H1 (cell line): Measurements from ENCODE around the gene TMEM220. TPM values are rescaled to one million over a fixed set of nuclear protein-coding genes. Genes with fewer than 3 reads are reported as not detected.
"Not testable (repeated sequence)": the region's sequence is repeated elsewhere in the genome, so short reads cannot be mapped to it uniquely, and the experiment has no call there.

Experiments used
- CTCF ChIA-PET: fragments of 300-600 bp; sonication (Branson Sonifier 250); formaldehyde crosslinking; loops from one replicate; lab custom pipeline; 2021; ENCODE audit not compliant: partially characterized antibody; lab: Charles Lee
- POLR2A ChIA-PET: fragments of 300-600 bp; sonication (Branson Sonifier 250); formaldehyde crosslinking; loops from one replicate; lab custom pipeline; 2021; ENCODE audit warnings: inconsistent platforms; ENCODE audit not compliant: partially characterized antibody; lab: Charles Lee
- DNase-seq, 2 experiments: peaks; one replicate each; pipeline versions ENCODE4 v3.0.0 to v3.0.0-alpha.2; 2010 to 2022; ENCODE audit warnings: low spot score in 2 of 2, low read depth in 1 of 2, mixed read lengths in 1 of 2
- FAIRE-seq: peaks from 2 replicates; lab custom pipeline; 2011; peaks lifted over from hg19 to GRCh38; lab: Jason Lieb, UNC
- H2AFZ ChIP-seq: 2 replicates; pipeline ENCODE4 v1.8.1; 2012; ENCODE audit warnings: low read length, inconsistent platforms
- H2AK5ac ChIP-seq: 2 replicates; pipeline ENCODE4 v1.6.1; 2013; ENCODE audit warnings: low read depth, low read length
- H2BK120ac ChIP-seq: replicated peaks from 2 replicates; pipeline ENCODE3; 2013; ENCODE audit warnings: low read depth, low read length, inconsistent platforms
- H2BK12ac ChIP-seq: 2 replicates; pipeline ENCODE4 v1.6.1; 2013; ENCODE audit warnings: low read depth, low read length
- H2BK15ac ChIP-seq: 2 replicates; pipeline ENCODE4 v1.6.1; 2013; ENCODE audit warnings: low read length
- H2BK20ac ChIP-seq: 2 replicates; pipeline ENCODE4 v1.6.1; 2013; ENCODE audit warnings: low read length
- H2BK5ac ChIP-seq: 2 replicates; pipeline ENCODE4 v1.6.1; 2013; ENCODE audit warnings: low read depth, low read length
- H3K14ac ChIP-seq: 2 replicates; pipeline ENCODE4 v1.6.1; 2013; ENCODE audit warnings: inconsistent platforms; ENCODE audit not compliant: insufficient read length
- H3K18ac ChIP-seq: 2 replicates; pipeline ENCODE4 v1.6.1; 2013; ENCODE audit warnings: low read length; ENCODE audit errors: extremely low read depth
- H3K23ac ChIP-seq: 2 replicates; pipeline ENCODE4 v1.6.1; 2013; ENCODE audit warnings: inconsistent platforms; ENCODE audit not compliant: insufficient read length
- H3K23me2 ChIP-seq: 2 replicates; pipeline ENCODE4 v1.6.1; 2013; ENCODE audit warnings: low read depth, low read length
- H3K27ac ChIP-seq: 2 replicates; pipeline ENCODE4 v1.6.1; 2011; ENCODE audit warnings: low read depth, low read length, inconsistent platforms
- H3K27me3 ChIP-seq, 4 experiments: replicated peaks in 1 of 4; 1 replicate in 1 of 4; 2 replicates in 3 of 4; pipeline versions ENCODE4 v1.6.1 to v1.8.1; 2011 to 2013; ENCODE audit warnings: low read length in 3 of 4, mild to moderate bottlenecking in 3 of 4, inconsistent platforms in 2 of 4, mixed read lengths in 2 of 4, moderate library complexity in 1 of 4; ENCODE audit not compliant: control insufficient read depth in 3 of 4, insufficient read depth in 3 of 4; ENCODE audit errors: extremely low read depth in 1 of 4
- H3K36me3 ChIP-seq, 4 experiments: 2 replicates each; pipeline versions ENCODE4 v1.6.1 to v1.8.1; 2011 to 2013; ENCODE audit warnings: mild to moderate bottlenecking in 4 of 4, low read length in 3 of 4, moderate library complexity in 2 of 4, control low read depth in 1 of 4, inconsistent platforms in 1 of 4; ENCODE audit not compliant: insufficient read depth in 4 of 4, control insufficient read depth in 2 of 4
- H3K4ac ChIP-seq: replicated peaks from 2 replicates; pipeline ENCODE3; 2013; ENCODE audit warnings: low read length, low read depth, mixed read lengths, inconsistent platforms; ENCODE audit not compliant: insufficient read length
- H3K4me1 ChIP-seq, 4 experiments: replicated peaks in 1 of 4; 1 replicate in 1 of 4; 2 replicates in 3 of 4; pipeline versions ENCODE4 v1.6.1 to v1.8.1; 2011 to 2013; ENCODE audit warnings: low read length in 3 of 4, inconsistent platforms in 2 of 4, mixed read lengths in 1 of 4; ENCODE audit not compliant: insufficient read depth in 4 of 4, control insufficient read depth in 3 of 4
- H3K4me2 ChIP-seq, 2 experiments: 2 replicates each; pipeline versions ENCODE4 v1.6.1 to v1.8.1; 2011 to 2013; ENCODE audit warnings: low read depth in 2 of 2, low read length in 2 of 2, control low read depth in 1 of 2, inconsistent platforms in 1 of 2, mild to moderate bottlenecking in 1 of 2; ENCODE audit not compliant: insufficient read depth in 1 of 2
- H3K4me3 ChIP-seq, 4 experiments: fragments of 200-600, 300-600 bp in 1 of 4; sonication (generic), shearing (Covaris generic), sonication (Bioruptor Twin) in 1 of 4; 2 replicates each; pipeline versions ENCODE4 v1.5.1 to v1.8.1; 2011 to 2016; ENCODE audit warnings: low read length in 4 of 4, low read depth in 3 of 4, control low read depth in 2 of 4, inconsistent platforms in 2 of 4, mild to moderate bottlenecking in 2 of 4, mixed read lengths in 1 of 4, moderate library complexity in 1 of 4; ENCODE audit not compliant: insufficient read depth in 2 of 4; ENCODE audit errors: extremely low read depth in 1 of 4
- H3K56ac ChIP-seq: replicated peaks from 2 replicates; pipeline ENCODE3; 2013; ENCODE audit warnings: low read depth, mild to moderate bottlenecking, mixed read lengths, low read length, inconsistent platforms; ENCODE audit not compliant: insufficient read length
- H3K79me1 ChIP-seq: 2 replicates; pipeline ENCODE4 v1.6.1; 2013; ENCODE audit warnings: low read depth, low read length, control low read depth
- H3K79me2 ChIP-seq, 2 experiments: 2 replicates each; pipeline versions ENCODE4 v1.6.1 to v1.8.1; 2012 to 2013; ENCODE audit warnings: low read length in 2 of 2, mild to moderate bottlenecking in 2 of 2, inconsistent platforms in 1 of 2; ENCODE audit not compliant: insufficient read depth in 2 of 2, control insufficient read depth in 1 of 2
- H3K9ac ChIP-seq, 4 experiments: replicated peaks in 1 of 4; 1 replicate in 1 of 4; 2 replicates in 3 of 4; pipeline versions ENCODE4 v1.6.1 to v1.8.1; 2011 to 2013; ENCODE audit warnings: low read depth in 3 of 4, low read length in 3 of 4, control low read depth in 2 of 4, mild to moderate bottlenecking in 2 of 4, moderate library complexity in 2 of 4, inconsistent platforms in 1 of 4; ENCODE audit errors: extremely low read depth in 1 of 4
- H3K9me3 ChIP-seq, 2 experiments: 2 replicates each; pipeline versions ENCODE4 v1.6.1 to v1.8.1; 2012 to 2013; ENCODE audit warnings: mild to moderate bottlenecking in 2 of 2, moderate library complexity in 2 of 2, control low read depth in 1 of 2, inconsistent platforms in 1 of 2, low read depth in 1 of 2, low read length in 1 of 2, mixed read lengths in 1 of 2; ENCODE audit not compliant: insufficient read depth in 2 of 2
- H4K20me1 ChIP-seq, 2 experiments: replicated peaks in 1 of 2; 2 replicates each; pipeline versions ENCODE3 to v1.8.1; 2011 to 2013; ENCODE audit warnings: inconsistent platforms in 2 of 2, low read length in 2 of 2, mild to moderate bottlenecking in 1 of 2; ENCODE audit not compliant: insufficient read depth in 2 of 2, control insufficient read depth in 1 of 2
- H4K5ac ChIP-seq: 2 replicates; pipeline ENCODE4 v1.6.1; 2013; ENCODE audit warnings: low read length, low read depth, mixed read lengths, inconsistent platforms; ENCODE audit not compliant: insufficient read length
- H4K8ac ChIP-seq: 2 replicates; pipeline ENCODE4 v1.8.0; 2013; ENCODE audit warnings: mild to moderate bottlenecking, moderate library complexity, low read length, inconsistent platforms; ENCODE audit not compliant: insufficient read depth; ENCODE audit errors: extremely low read depth
- H4K91ac ChIP-seq: replicated peaks from 2 replicates; pipeline ENCODE3; 2013; ENCODE audit warnings: low read length, mixed read lengths, inconsistent platforms; ENCODE audit not compliant: insufficient read length
- WGBS, 2 experiments: shearing (Covaris generic) in 1 of 2; methylation state at CpG; one replicate each; pipeline versions ENCODE4 v1.1.6 to v1.1.7; 2013 to 2015; ENCODE audit warnings: low lambda C conversion rate in 2 of 2, mixed read lengths in 2 of 2, inconsistent platforms in 1 of 2, low coverage in 1 of 2, missing lambda C conversion rate in 1 of 2; ENCODE audit not compliant: insufficient replicate concordance in 2 of 2, insufficient coverage in 1 of 2, insufficient read length in 1 of 2; ENCODE audit errors: extremely low coverage in 1 of 2, missing lambda C conversion rate in 1 of 2; 5-methylcytosine and 5-hydroxymethylcytosine counted together
- polyA plus RNA-seq, 7 experiments: library from polyadenylated mRNA; depleted of rRNA in 3 of 7; stranded (reverse) in 5 of 7; unstranded in 2 of 7; fragments of >200 nt in 5 of 7; fragments of 200-250 nt in 2 of 7; gene quantifications; 1 replicate in 5 of 7; 2 replicates in 1 of 7; 4 replicates in 1 of 7; pipeline versions ENCODE4 v1.2.1 to v1.2.3, GENCODE V29; 2011 to 2013; ENCODE audit warnings: missing spikeins in 2 of 7, mixed read lengths in 2 of 7
- total RNA-seq: library from RNA; stranded (reverse); fragmentation: NEBNext Ultra II Directional; extraction: Animal tissue kit (Norgen Biotek cat#: 25700); gene quantifications from 2 replicates; pipeline ENCODE4 v1.2.1, GENCODE V29; 2021

TMEM220 gene
- total and polyA plus RNA-seq, 2 of the 8 experiments (the other 6 are each of a cell fraction or from before 2014, with no cell fraction given), result 3.8 to 4.1 TPM

- ChIA-PET POLR2A (interaction anchor here (1.0 to 2.2 kb wide), 5 partner anchors 10 to 35 kb away, joined by 3 to 9 read pairs (median 3); partner anchors contain the start of gene TMEM220), CTCF (interaction anchor here (1.0 to 2.5 kb wide), 5 partner anchors 11 to 66 kb away, joined by 3 to 17 read pairs (median 7); no protein-coding TSS in a partner anchor)
- not testable (repeated sequence) for H3K4me1 ChIP-seq, H2AK5ac ChIP-seq, H2AFZ ChIP-seq, H3K18ac ChIP-seq, H3K14ac ChIP-seq, H2BK12ac ChIP-seq, DNase-seq, H4K20me1 ChIP-seq, H3K56ac ChIP-seq, H2BK120ac ChIP-seq, H3K23me2 ChIP-seq, H3K23ac ChIP-seq, FAIRE-seq, H3K79me1 ChIP-seq, H4K8ac ChIP-seq, H2BK5ac ChIP-seq, H3K27ac ChIP-seq, H3K9me3 ChIP-seq, H4K5ac ChIP-seq, H2BK15ac ChIP-seq, H3K4ac ChIP-seq, H4K91ac ChIP-seq, H3K27me3 ChIP-seq, H2BK20ac ChIP-seq
- peak overlapping the region in 2 of 4 experiments; percentile 88 to 92; a peak in 2 of 7 replicates for H3K9ac ChIP-seq
- 95% methylated on average over 17 of the region's 17 CpGs; no CpG with 5 or more reads in 1 of the 2 experiments for WGBS, 2 experiments
- peak overlapping the region; percentile 76 to 97 (median 84); a peak in 7 of 8 replicates for H3K4me3 ChIP-seq
- H3K36me3 ChIP-seq, result peaks cover 2 to 49% (median 29%) of the 10 kb centered on the region in 4 experiments; a peak in 6 of 8 replicates
- H3K79me2 ChIP-seq, result peaks cover 8 to 72% of the 10 kb centered on the region in 2 experiments
- peak overlapping the region; percentile 79 to 91 for H3K4me2 ChIP-seq
Observed at GRCh38 chr17:10695875-10696407, 33.9 kb downstream of the TMEM220 start.
